Endothelial cell of umbilical vein (primary cell): ENCODE measurements around the gene STAP1.
"Not testable (repeated sequence)": the region's sequence is repeated elsewhere in the genome, so short reads cannot be mapped to it uniquely, and the experiment has no call there.

Experiments
- POLR2AphosphoS5 ChIP-seq: IDR thresholded peaks from 2 replicates; pipeline ENCODE4 v1.6.1; 2012; ENCODE audit warnings: low read depth, mild to moderate bottlenecking, control low read depth, low read length, moderate library complexity; ENCODE audit not compliant: insufficient read depth
- TF ChIP-seq, protein P1 (sequence below), 2 donors: IDR thresholded peaks; 1 replicate in 1 of 2; 2 replicates in 1 of 2; pipeline ENCODE4 v1.5.1; 2011; ENCODE audit warnings: low read length in 2 of 2, mild to moderate bottlenecking in 2 of 2, moderate library complexity in 2 of 2, control low read depth in 1 of 2, inconsistent platforms in 1 of 2, low read depth in 1 of 2; ENCODE audit not compliant: insufficient read depth in 1 of 2; ENCODE audit errors: extremely low read depth in 1 of 2

DNA sequence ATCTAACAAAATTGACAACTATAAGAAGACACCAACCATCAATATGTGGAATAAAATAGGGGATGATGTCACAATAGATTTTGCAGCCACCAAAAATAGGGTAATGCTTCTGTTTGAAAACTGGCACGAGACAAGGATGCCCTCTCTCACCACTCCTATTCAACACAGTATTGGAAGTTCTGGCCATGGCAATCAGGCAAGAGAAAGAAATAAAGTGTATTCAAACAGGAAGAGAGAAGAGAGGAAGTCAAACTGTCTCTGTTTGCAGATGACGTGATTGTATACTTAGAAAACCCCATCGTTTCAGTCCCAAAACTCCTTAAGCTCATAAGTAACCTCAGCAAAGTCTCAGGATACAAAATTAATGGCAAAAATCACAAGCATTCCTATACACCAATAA lies 34.4 kb upstream of the STAP1 start:
- TF ChIP-seq POLR2AphosphoS5 = not testable (repeated sequence)
- TF ChIP-seq, protein P1, sequence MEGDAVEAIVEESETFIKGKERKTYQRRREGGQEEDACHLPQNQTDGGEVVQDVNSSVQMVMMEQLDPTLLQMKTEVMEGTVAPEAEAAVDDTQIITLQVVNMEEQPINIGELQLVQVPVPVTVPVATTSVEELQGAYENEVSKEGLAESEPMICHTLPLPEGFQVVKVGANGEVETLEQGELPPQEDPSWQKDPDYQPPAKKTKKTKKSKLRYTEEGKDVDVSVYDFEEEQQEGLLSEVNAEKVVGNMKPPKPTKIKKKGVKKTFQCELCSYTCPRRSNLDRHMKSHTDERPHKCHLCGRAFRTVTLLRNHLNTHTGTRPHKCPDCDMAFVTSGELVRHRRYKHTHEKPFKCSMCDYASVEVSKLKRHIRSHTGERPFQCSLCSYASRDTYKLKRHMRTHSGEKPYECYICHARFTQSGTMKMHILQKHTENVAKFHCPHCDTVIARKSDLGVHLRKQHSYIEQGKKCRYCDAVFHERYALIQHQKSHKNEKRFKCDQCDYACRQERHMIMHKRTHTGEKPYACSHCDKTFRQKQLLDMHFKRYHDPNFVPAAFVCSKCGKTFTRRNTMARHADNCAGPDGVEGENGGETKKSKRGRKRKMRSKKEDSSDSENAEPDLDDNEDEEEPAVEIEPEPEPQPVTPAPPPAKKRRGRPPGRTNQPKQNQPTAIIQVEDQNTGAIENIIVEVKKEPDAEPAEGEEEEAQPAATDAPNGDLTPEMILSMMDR (IDR thresholded peaks at IDR 0.05; ENCODE audit: extremely low read depth in 1 of 2, insufficient read depth in 1 of 2, low read depth in 1 of 2, low read length in 2 of 2) = not testable (repeated sequence)
